PFSK-1 (cell line): ENCODE measurements around the gene ATP5MC3.

Experiments
- FOXP2 ChIP-seq: optimal IDR thresholded peaks from 2 replicates; pipeline ENCODE3; 2011; ENCODE audit warnings: borderline replicate concordance, control low read depth, inconsistent platforms; ENCODE audit not compliant: insufficient read depth; ENCODE audit errors: extremely low read length, extremely low read depth
- POLR2AphosphoS5 ChIP-seq: IDR thresholded peaks from 2 replicates; pipeline ENCODE4 v1.6.1; 2012; ENCODE audit warnings: low read depth, mild to moderate bottlenecking, control low read depth, low read length, moderate library complexity
- REST ChIP-seq, 2 experiments: IDR thresholded peaks; 2 replicates each; pipeline versions ENCODE4 v1.6.1 to v1.8.0; 2011 to 2012; ENCODE audit warnings: low read depth in 2 of 2, low read length in 2 of 2, control low read depth in 1 of 2, inconsistent platforms in 1 of 2, mild to moderate bottlenecking in 1 of 2, moderate library complexity in 1 of 2; ENCODE audit not compliant: insufficient read depth in 1 of 2
- SIN3A ChIP-seq: IDR thresholded peaks from 2 replicates; pipeline ENCODE4 v1.6.1; 2012; ENCODE audit warnings: mild to moderate bottlenecking, low read length, moderate library complexity, borderline replicate concordance; ENCODE audit not compliant: insufficient read depth
- TAF1 ChIP-seq: IDR thresholded peaks from 2 replicates; pipeline ENCODE4 v1.6.1; 2012; ENCODE audit warnings: low read length, control low read depth, borderline replicate concordance; ENCODE audit not compliant: insufficient read depth

ATP5MC3 gene

GRCh38 chr2:175176624-175177023 is 4.9 kb downstream of the ATP5MC3 start:
- TF ChIP-seq SIN3A (no peak), FOXP2 (no peak), TAF1 (no peak), REST (IDR thresholded peaks at IDR 0.05; ENCODE audit: insufficient read depth in 1 of 2, low read depth in 2 of 2, low read length in 2 of 2) (no peak), POLR2AphosphoS5 (no peak)

- TF ChIP-seq FOXP2, result no peak
- TF ChIP-seq TAF1, result no peak
- no peak for TF ChIP-seq SIN3A
- no peak for TF ChIP-seq REST (IDR thresholded peaks at IDR 0.05; ENCODE audit: insufficient read depth in 1 of 2, low read depth in 2 of 2, low read length in 2 of 2)
- no peak for TF ChIP-seq POLR2AphosphoS5
These were observed 5.6 kb downstream of the ATP5MC3 start for GRCh38 chr2:175175896-175176295.

GRCh38 chr2:175175320-175175719 is 6.2 kb downstream of the ATP5MC3 start:
- TF ChIP-seq POLR2AphosphoS5 (no peak), REST (IDR thresholded peaks at IDR 0.05; ENCODE audit: insufficient read depth in 1 of 2, low read depth in 2 of 2, low read length in 2 of 2) (no peak), TAF1 (no peak), FOXP2 (no peak), SIN3A (no peak)

- TF ChIP-seq REST (IDR thresholded peaks at IDR 0.05; ENCODE audit: insufficient read depth in 1 of 2, low read depth in 2 of 2, low read length in 2 of 2), result no peak
- no peak for TF ChIP-seq TAF1
- no peak for TF ChIP-seq POLR2AphosphoS5
- no peak for TF ChIP-seq SIN3A
- TF ChIP-seq FOXP2, result no peak
These were observed 10.7 kb downstream of the ATP5MC3 start for GRCh38 chr2:175170659-175171304.

GRCh38 chr2:175169191-175169590 is 12.3 kb downstream of the ATP5MC3 start:
- TF ChIP-seq TAF1, result no peak
- no peak for TF ChIP-seq REST (IDR thresholded peaks at IDR 0.05; ENCODE audit: insufficient read depth in 1 of 2, low read depth in 2 of 2, low read length in 2 of 2)
- TF ChIP-seq POLR2AphosphoS5, result no peak
- no peak for TF ChIP-seq FOXP2
- TF ChIP-seq SIN3A, result no peak
